NOMO-1 treated with DMSO at 0.1 percent for 48 hours (cell line): ENCODE data around the gene MAPK1.
"Not testable (repeated sequence)": the region's sequence is repeated elsewhere in the genome, so short reads cannot be mapped to it uniquely, and the experiment has no call there.

Experiments used
- DNase-seq: peaks from one replicate; lab custom pipeline; 2025; ENCODE audit not compliant: unreplicated experiment; lab: John Stamatoyannopoulos, UW

MAPK1 gene

DNA sequence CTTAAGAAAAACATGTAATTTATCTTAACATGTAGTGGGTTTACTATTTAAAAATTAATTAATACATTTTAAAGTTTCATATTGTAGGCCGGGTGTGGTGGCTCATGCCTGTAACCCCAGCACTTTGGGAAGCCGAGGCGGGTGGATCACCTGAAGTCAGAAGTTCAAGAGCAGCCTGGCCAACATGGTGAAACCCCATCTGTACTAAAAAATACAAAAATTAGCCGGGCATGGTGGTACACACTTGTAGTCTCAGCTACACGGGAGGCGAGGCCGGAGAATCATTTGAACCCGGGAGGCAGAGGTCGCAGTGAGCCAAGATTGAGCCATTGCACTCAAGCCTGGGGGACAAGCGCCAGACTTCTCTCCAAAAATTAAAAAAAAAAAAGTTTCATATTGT, 73.7 kb downstream of the MAPK1 start:
- not testable (repeated sequence) for DNase-seq

DNA sequence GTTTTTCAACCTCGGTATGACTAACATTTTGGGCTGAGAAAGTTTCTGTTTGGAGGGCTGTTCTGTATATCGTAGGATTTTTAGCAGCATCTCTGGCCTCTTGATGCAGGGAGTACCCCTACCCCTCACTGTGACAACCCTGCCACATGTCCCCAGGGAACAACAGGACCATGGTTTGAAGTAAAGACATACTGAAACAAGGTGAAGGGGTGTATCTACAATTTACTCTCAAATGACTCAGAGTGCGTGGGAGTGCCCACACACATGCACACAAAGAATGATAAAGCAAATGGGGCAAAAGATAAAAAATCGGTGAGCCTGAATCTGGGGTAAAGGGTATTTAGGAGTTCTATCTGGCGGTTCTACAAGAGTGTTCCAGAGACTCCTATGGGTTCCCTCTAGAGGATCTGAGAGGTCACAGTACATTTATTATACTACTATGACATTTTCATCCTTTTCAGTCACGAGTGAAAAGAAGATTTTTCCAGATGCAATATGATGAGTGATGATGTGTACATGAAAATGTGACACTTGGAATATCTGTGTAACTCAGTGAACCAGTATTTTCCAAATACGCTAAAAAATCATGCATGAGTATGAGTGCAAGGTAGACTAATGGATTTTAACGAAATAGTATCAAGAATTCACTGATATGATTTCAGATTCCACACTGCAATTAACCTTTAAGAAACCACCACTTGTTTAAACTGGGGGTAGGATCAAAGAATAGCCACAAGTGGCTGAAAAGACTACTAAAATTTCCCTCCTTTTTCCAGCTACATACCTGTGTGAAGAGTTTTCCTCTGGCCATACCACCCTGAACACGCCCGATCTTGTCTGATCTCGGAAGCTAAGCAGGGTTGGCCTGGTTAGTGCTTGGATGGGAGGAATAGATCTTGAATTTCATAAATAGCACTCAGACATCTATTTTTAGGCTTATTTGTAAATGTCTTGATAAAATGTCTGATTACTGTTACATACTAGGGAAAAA, 75.5 kb downstream of the MAPK1 start:
- DNase-seq: no peak

DNA sequence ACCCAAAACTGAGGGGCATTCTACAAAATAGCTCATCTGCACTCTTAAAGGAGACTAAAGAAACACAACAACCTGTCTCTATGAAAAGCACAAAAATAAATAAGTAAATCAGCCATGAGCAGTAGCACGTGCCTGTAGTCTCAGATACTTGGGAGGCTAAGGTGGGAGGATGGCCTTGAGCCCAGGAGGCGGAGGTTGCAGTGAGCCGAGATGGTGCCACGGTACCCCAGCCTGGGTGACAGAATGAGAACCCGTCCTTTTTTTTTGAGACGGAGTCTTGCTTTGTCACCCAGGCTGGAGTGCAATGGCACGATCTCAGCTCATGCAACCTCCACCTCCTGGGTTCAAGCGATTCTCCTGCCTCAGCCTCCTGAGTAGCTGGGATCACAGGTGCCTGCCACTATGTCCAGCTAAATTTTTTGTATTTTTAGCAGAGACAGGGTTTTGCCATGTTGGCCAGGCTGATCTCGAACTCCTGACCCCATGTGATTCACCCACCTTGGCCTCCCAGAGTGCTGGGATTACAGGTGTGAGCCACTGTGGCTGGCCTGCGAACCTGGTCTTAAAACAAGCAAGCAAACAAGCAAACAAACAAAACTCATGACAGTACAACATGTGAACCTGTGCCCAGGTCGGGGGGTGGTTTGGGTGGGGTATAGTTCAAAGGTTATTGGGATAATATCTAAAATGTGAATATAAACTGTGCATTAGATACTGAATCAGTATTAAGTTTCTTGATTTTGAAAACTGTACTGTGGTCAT, 76.4 kb downstream of the MAPK1 start:
- not testable (repeated sequence) for DNase-seq

DNA sequence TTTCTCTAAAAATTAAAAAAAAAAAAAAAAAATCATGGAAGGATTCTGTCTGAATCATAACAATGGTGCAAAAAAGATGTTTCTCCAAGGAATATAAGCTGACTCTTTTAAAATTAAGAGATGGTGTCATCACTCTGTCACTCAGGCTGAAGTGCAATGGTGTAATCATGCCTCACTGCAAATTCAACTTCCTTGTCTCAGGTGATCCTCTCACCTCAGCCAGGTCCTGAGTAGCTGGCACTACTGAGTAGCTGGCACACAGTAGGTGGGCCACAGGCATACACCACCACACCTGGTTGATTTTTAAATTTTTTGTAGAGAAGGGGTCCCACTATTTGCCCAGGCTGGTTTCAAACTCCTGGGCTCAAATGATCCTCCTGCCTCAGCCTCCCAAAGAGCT, 77.1 kb downstream of the MAPK1 start:
- DNase-seq: no peak

DNA sequence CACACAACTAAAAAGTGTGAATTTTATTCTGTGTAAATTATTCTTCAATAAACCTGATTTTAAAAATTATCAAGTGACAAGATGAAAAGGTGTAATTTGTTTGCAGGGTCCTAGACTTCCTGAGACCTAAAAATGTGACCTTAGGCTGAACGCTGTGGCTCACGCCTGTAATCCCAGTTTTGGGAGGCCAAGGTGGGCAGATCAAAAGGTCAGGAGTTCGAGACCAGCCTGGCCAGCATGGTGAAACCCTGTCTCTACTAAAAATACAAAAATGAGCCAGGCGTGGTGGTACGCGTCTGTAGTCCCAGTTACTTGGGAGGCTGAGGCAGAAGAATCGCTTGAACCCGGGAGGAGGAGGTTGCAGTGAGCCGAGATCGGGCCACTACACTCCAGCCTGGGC, 79.9 kb downstream of the MAPK1 start:
- DNase-seq: not testable (repeated sequence)

DNA sequence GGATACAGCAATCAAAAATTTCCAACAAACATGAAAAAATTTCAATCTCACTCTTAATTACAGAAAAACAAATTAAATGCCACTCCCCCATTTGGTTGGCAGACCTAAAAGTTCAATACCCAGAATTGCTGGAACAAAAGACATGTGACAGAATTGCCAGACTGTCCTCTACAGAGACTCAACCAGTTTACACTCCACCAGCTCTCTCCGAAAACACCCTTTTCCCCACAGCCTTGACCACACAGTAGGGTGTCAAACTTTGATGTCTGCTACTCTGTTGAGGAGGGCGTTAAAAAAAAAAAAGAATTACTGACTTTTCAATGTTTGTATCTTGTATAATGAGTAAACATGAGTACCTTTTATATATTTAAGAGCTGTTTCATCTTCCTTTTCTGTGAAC, 87.2 kb downstream of the MAPK1 start:
- DNase-seq: no peak

DNA sequence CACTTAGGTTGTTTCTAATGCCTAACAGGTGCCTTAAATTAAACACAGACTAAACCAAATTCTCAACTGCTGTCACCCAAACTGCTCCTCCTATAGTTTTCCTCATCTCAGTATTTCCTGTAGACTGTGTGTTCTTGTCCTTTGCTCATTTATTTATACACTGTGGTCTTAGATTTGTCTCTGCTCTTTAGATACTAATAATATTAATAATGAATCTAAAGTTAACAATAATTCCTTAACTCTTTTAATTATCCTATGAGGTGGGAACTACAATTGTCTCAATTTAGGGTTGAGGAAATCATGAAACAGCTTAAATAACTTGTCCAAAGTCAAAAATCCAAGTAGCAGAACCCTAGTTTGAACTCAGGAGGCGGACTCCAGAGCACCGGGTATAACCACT, 88.0 kb downstream of the MAPK1 start:
- DNase-seq: no peak

DNA sequence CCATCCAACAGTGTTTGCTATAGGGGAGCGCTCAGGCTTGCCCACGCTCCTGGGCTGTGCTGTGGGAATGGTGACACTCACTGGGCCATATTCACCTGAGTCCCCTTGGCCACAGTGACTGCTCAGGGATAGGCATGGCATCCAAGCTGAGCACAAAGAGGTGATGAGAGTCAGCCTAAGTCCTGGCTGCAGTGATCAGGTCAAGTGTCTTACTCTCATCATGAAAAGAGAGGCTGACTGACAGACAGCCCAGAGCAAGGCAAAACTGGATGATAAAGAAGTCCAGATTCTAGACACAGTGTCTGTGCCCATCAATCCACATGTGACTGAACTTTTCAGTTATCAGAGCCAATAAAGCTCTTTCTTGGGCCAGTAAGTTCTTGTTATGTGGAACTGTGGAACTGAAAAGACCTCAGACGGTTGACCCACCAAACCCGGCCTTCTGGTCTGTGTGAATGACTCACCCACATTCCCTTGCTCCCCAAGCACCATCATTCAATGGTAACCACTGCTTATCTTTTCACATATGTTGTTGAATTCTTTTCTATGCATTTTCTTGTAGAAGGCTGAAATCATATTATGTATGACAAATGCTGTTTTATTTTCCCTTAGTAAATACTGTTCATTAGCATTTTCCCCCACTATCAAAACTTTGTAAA, 88.6 kb downstream of the MAPK1 start:
- no peak for DNase-seq

DNA sequence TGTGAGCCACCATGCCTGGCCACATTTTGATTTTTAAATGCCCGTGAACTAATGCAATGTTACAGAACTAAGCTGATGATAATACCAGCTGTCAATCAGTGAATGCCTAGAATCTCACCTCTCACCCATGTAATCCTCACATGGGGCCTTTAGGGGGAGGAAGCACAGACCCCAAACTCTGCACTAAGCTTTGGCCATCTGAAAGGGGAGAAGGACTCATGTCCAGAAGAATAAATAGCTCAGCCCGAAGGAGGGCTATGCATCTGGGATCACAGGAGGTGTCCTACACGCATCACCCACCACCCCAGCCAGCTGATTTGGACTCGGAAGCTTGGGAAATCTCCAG, 95.8 kb downstream of the MAPK1 start:
- no peak for DNase-seq

DNA sequence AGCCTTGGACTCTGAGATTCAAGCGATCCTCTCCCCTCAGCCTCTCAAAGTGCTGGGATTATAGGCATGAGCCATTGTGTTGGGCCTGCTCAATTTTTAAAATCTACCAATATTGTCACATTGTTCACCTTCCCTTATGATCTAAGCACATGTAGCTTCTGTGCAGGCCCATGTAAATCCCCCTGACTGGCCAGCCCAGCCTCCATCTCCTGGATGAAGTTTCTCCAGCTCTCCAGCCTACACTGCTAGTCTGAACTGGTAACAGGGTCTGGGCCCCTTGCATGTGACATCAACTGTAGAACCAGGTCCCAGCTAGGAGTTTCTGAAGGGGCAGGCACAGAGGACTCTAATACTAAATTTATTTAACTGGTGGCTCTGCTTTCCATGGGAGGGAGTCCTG, 99.0 kb downstream of the MAPK1 start:
- no peak for DNase-seq

DNA sequence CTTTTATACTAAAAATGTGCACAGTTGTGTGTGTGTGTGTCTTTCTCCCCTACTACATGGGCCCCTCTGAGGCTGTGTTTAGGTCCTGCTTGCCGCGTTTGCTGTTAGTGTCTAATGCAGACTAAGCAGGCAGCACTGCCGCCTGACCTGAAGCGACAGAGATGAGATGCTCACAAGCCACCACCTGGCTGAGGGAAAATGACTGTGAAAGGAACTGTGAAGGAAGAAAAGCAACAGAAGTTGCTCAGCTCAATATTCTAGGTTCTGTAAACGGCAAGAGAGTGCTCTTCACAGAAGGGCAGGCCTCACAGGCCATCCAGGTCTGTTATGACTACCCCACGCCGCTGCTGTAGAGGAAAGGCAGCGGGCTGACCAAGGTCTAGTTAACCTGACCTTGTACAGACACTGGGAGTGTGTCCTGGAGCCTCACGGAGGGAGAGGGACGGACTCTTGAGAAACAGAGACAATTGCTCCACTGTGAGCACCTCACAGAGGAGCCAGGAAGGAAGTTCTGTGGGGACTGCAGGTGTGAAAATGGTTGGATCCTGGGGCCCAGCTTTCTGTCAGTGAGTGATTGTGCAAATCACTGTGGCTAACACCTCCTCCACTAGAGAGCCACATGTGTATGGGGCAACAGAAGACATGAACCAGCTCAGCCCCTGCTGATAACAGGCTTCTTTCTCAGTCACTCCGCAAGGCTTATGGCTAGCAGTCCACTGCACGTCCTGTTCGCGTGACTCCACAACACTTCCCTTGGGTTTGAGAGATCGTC, 100.6 kb downstream of the MAPK1 start:
- no peak for DNase-seq

DNA sequence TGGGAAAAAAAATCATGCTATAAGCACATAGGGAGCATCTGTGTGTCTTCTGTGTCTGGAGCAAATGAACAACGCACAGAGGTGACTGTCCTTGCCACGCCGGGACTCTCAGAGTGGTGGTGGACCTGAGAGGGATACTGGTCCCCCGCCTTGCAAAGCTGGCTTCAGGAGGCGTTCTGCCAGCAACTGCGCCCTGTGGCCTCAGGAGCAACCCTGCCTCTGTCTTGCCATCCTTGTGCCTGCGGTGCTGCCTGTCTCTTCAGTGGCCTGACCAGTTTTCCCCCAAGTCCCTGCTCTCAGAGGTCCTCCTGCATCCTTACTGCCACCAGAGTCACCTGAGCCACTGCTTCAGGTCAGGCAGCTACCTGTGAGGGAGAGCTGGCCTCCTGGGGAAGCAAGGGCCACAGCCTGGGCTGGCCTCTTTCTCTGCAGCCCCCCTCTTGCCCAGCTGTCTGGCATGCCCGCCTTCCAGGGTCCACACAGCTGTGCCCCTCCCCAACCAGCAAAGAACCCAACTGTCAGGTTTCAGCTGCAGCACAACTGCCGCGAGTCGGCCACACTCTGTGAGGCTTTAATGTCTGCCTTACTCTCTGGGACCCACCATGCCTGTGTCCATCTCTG, 101.4 kb downstream of the MAPK1 start:
- DNase-seq: no peak

DNA sequence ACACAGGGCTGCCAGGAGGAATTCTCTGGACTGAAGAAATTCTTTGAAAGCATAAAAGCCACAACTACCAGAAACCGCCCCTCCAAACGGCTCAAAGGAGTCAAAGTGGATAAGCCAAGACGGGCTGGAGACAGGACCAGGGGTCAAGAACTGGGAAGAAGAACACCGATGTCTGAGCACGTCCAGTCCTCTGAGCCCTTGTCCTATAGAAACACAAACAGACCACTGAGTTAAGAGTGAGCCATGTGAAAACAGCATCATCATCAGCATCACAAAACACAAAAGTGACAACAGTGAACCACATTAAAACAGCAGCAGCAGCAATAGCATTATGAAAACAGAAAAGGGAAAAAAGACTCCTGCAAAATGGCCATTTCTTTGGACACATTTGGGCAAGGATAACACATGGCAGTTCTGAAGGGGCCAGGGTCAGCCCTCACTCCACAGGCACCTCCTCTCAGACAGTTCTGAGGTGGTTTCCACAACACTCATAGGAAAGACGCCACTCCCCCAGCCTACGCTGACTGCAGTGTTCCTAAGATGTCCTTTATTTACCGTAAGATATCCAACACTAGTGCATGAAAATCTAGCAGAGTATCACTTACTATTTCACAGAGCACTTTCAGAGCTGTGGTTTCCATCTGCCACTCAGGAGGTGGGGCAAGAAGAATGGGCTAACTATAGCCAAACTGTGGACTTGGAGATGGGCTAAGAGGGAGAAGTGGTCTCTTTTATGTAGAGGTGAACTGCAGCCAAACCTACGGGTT, 103.2 kb downstream of the MAPK1 start:
- DNase-seq: no peak

DNA sequence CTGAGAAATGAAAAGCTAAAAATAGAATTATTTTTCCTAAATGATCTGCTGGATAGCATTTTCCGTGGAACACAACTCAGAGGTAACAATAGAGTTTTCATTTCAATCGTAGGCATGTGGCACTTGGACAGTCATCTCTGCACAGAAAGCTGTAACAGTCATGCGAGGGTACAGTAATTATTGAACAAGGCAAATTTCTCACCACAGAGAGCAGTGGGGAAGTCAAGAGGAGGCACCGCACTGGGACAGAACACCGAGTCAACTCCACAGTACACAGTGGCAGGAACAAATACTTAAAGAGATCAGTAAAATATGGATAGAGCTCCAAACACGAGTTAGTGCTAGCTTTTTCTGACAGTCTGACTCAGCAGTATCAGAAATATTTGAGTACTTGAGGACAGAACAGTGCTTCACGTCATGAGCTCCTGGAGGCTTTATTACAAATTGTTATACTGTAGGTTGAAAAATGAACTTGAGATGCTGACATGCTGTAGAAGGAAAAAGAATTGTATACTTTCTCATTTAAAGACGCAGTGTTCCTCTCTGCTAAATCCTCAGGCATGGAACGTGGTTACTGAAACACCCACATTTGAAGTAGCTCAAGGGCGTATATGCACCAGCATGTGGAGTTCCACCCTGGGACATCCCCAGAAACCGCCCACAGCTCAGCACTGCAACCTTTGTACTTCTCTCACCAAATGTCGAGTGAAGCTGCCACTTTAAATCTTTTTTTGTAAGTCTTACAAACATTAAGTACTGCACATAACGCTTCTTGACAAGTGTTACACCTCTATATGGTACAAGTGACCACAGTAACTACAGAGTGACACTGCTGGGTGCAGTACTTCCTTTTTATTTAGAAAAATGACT, 104.5 kb downstream of the MAPK1 start:
- no peak for DNase-seq

DNA sequence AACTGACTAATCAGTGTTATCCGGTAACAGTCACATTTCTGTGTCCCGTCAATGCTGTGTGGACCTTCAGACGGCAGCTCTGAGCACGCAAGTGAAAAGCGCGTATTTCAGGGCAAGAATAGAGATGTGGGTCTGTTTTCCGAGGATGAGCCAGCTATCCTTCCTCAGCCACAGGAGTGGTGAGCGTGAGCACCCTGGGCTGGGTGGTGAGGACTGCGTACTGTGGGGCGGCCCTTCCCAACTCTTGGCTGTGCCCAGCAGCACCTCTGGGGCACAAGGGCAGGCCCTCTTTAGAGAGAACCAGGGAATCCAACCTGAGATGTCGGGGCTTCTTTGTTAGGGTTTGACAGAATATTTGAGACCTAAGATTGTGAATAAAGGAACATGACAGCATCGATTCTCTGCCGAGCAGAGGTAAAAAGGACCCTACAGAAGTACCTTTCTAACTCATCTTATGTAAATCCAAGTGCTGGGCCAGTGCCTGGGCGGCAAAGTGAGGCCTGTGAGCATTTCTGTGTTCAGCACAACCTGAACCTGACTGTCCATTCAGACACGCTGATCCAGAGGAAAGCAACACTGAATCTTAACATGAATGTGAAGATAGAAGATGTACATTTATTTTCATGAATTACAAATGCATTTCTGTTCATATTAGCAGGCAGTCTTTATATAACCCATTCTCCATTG, 105.3 kb downstream of the MAPK1 start:
- DNase-seq: no peak

DNA sequence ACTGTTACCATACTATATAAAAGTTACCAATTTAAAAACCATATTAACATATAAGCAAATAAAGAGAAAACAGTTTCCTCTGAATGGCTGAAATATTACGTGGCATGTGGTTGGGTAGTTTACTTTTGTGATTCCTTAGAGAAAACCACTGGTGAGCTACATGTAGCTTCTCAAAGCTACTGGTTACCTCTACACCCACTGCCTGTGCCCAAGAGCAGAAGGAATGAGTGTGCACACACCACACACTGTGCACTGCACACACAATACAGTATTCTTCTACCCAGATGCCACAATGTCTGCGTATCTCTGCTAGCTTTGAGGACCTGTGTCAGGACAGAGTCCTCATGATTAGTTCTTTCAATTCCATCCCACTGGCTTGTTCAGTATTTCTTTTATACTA, 106.4 kb downstream of the MAPK1 start:
- DNase-seq: no peak

DNA sequence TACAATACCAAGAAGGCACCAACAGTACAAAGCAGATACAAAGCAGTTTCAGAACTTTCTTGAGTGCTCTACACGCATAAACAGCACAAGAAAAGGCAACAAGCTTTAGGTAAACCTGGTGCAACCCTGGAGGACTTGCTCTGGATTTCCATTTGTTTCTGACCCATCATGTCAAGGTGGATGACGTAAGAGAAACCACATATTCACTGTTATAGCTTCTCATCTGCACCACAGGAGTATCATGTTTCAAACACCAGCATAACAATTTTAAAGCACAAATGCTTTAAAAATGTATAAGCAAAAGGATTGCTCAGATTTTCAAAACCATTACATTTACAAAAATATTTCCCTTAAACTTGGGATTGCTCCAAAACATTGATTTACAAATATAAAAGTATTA, 106.8 kb downstream of the MAPK1 start:
- DNase-seq: no peak

DNA sequence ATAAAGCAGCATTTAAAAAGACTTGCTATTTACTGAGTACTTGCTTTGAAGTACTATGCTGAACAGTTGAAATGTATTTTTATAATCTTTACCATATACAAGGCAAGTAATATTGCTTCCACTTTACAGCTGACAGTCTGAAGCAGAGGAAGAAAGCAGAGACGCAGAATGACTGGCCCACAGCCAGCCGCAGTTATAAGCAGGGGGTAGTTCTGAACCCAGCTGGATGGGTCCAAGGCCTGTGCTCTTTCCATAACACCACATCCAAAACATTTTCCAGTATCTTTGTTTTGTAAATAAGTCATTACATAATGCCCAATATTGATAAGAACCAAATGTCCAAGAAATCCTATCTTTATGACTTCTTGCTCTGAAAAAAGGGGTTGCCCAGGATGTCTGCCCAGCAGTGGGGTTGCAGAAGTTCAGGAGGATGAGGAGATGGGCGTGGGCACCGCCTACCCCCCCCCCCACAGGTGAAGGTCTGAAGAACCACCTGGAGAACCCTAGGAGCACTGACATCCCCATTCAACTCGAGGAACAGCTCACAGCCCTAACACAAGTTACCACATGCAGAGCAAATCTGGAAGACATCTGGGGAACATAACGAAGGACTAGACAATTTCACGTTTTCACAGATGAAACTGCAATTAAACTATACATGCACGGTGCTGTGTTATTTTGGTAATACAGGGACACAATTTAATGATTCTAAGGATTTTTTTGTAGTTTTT, 107.6 kb downstream of the MAPK1 start:
- no peak for DNase-seq
